ENCODE data around the gene NUDCD3.

Gene NUDCD3

DNA sequence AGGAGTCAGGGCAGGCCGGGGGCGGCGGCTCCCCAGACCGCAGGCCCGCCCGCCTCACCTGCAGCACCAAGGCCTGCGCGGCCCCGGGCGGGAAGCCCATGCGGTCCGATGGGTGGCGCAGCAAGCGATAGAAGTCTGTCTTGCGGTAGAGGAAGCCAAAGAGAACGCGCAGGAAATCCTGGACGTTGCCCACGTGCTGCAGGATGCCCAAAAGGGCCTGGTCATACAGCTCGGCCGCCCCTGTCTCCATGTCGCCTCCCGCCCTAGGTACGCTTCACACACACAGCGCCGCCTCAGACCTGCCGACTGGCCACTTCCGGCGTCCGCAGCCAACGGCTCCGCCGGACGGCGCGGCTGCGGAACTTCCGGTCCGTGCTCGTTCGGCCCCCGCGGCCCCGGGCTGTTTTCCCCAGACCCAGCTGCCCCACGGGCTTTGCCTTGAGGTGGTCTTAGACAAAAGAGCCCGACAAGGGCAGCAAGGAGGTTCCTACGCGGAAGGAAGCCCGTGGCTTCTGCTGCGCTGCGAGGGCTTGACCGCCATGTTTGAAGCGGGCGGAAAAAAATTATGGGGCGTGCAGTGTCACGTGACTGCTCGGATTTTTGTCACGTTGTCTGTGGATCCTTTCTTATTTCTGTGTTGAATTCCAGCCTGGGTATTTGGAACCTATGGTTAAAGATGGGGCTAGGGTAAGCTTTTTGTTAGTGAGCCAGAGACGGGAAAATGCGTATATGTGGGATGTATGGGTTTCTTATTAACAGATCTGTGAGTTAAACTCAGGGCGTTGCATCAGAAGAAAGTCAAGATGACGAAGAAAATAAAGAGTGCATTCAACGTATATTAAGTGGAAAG, at the start of gene NUDCD3:
NUDCD3 (minus strand) TSS at position 308 of the 850 bp plus-strand sequence; CDS start at position 250, 58 bp downstream.
- Histone ChIP-seq H3K9me3 (ENCODE audit: low read depth, low read length) (no peaks in the 10 kb centered on the region), H3K4me3 (peak within 1 kb of the TSS; percentile 89), H3K36me3 (ENCODE audit: insufficient read depth, low read length) (peaks cover 7% of the 10 kb centered on the region; the same call in 1 of the 2 replicates), H3K9ac (ENCODE audit: insufficient read length) (peak within 1 kb of the TSS; percentile 96), H3K27ac (peak within 1 kb of the TSS; percentile 89)
- peak; percentile 65 for DNase-seq (ENCODE audit: low read depth, low spot score)
- TF ChIP-seq EZH2 (IDR thresholded peaks at IDR 0.05), result no peak
- peak; percentile 52 for TF ChIP-seq POLR2AphosphoS5 (IDR thresholded peaks at IDR 0.05; ENCODE audit: borderline replicate concordance, low read depth, low read length)

DNA sequence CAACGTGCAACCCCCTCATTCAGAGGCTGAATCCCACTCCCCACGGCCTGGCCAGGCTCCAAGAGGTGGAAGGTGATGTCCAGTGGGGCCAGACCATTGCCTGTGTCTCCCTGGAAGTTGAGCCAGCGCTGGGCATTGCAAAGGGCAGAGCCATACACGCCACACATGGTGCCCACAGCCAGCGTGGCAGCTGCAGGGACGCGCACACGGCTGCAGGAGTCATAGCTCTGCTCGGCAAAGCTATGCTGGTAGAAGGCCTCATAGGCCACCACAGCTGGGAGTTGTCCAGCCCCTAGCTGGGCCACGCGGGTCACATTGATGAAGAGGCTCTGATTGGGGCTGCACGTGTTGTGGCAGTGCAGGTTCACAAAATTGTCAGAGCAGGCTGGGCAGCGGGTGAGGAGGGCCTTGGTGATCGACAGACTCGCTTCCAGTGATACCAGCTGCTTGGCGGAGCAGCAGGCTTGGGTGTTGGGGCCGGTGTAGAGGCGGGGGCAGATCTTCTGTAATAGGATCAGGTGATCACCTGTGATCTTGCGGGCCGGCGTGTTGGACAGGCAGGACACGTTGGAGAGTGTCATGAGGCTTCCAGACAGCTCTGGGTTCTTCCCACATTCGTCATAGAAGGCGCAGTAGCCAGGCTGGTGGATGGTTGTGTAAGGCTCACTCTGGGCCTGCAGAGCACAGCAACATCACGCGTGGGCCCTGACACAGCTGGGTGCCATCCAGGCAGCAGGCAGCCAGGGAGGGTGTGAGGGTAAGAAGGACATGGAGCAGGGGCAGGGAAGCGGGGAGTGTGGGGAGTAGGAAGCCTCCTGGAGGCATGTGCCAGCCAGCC, 49.4 kb upstream of the NUDCD3 start:
- no peak for DNase-seq (ENCODE audit: low read depth, low spot score)
- Histone ChIP-seq H3K9ac (ENCODE audit: insufficient read length) (no peak overlapping the region), H3K9me3 (ENCODE audit: low read depth, low read length) (no peaks in the 10 kb centered on the region), H3K36me3 (ENCODE audit: insufficient read depth, low read length) (no peaks in the 10 kb centered on the region), H3K4me3 (no peak overlapping the region), H3K27ac (no peak overlapping the region)
- TF ChIP-seq FOXP2 (optimal IDR thresholded peaks at IDR 0.05; ENCODE audit: control extremely low read depth, extremely low read length, insufficient read depth), result no peak
- TF ChIP-seq EZH2 (IDR thresholded peaks at IDR 0.05), result no peak
- no peak for TF ChIP-seq POLR2AphosphoS5 (IDR thresholded peaks at IDR 0.05; ENCODE audit: borderline replicate concordance, low read depth, low read length)

DNA sequence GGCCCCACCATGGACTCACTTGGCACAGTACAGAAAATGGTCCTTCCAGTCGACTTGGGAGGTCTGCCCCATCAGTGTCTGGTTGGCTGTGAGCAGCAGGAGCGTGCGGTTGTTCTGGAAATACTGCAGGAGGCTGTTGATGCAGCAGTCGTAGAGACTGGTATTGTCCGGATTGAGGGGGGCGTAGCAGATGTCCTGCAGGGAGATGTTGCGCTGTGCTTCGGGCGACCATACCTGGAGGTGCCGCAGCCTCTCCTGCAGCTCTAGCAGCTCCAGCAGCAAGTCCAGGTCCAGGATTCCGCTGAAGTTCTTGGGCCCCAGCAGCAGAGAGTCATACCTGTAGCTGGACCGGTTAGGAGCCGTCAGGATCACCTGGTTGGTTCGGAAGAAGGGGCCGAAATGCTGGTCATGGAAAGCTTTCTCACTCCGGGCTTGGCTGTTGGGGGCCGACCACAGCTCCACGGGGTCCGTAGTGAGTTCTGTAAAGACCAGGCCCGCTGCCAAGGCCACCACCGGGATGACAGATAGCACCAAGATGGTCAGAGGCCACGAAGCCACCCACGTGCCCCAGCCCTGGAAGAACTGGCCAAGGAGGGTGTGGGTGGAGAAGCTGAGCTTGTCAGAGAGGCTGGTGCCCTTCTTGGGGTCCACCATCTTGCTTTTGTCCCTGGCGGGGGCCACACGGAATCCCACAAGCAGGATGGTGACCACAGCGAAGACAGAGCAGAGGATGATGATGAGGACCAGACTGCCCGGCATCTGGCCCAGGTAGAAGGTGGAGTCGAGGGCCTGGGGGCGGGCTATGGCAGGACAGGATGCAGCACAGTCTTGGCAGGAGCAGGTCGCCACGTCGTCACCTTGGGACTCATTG, 48.6 kb upstream of the NUDCD3 start:
- Histone ChIP-seq H3K27ac (no peak overlapping the region), H3K4me3 (no peak overlapping the region), H3K9ac (ENCODE audit: insufficient read length) (no peak overlapping the region), H3K36me3 (ENCODE audit: insufficient read depth, low read length) (no peaks in the 10 kb centered on the region), H3K9me3 (ENCODE audit: low read depth, low read length) (no peaks in the 10 kb centered on the region)
- TF ChIP-seq FOXP2 (optimal IDR thresholded peaks at IDR 0.05; ENCODE audit: control extremely low read depth, extremely low read length, insufficient read depth) (no peak), POLR2AphosphoS5 (IDR thresholded peaks at IDR 0.05; ENCODE audit: borderline replicate concordance, low read depth, low read length) (no peak), EZH2 (IDR thresholded peaks at IDR 0.05) (no peak)
- no peak for DNase-seq (ENCODE audit: low read depth, low spot score)

DNA sequence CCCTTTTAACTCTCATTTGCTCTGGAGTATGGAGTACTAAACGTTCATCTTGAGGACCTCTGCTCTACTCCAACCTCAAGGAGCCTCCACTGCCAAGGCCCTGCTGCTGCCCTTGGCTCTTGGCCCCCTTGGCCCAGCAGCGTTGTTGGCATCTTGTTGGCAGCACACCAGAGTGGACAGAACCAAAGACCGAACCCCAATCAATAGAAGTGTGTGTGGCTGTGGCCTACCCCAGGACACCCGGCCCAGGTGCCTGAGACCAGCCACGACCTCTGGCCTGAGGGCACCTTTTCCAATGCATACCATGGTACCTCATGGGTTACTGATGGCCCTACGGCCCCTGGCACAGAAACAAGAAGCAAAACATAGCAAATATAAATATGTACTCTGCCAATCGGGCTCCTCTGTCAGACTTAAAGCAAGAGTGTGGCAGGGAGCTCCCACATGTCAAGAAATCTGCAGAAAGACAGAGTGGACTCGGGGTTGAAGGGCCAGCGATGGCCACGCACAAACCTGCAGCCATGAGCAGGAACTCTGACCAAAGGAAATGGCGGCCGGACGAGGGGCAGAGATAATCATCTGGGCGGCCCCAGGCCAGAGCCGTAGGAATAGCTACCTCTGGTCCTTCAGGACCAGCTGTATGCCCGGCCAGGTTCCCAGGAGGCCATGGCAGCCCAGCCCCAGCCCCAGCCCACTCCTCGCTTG, 47.8 kb upstream of the NUDCD3 start:
- H3K4me3 ChIP-seq, result no peak overlapping the region

DNA sequence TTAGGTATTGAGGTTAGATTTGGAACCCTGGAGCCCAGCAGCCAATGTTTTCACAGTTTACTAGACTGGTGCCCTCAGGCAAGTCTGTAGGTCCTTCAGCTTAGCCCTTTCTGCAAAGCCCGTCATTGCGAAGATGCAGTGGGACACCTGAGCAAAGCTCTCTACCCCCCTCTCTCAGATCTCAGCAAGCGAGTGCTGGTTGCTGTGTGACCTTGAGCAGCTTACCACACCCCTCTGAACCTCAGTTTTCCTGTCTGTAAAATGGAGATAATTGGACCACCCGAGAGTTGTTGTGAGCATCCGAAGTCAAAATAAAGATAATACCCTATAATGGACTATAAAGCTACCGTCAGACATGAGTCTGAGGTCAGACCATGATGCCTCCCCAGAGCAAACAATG, 47.0 kb upstream of the NUDCD3 start:
- H3K4me3 ChIP-seq, result no peak overlapping the region
- no peak for DNase-seq (ENCODE audit: low read depth, low spot score)
- H3K36me3 ChIP-seq (ENCODE audit: insufficient read depth, low read length), result no peaks in the 10 kb centered on the region
- H3K9ac ChIP-seq (ENCODE audit: insufficient read length), result no peak overlapping the region
- no peaks in the 10 kb centered on the region for H3K9me3 ChIP-seq (ENCODE audit: low read depth, low read length)
- no peak overlapping the region for H3K27ac ChIP-seq
- TF ChIP-seq EZH2 (IDR thresholded peaks at IDR 0.05) (no peak), POLR2AphosphoS5 (IDR thresholded peaks at IDR 0.05; ENCODE audit: borderline replicate concordance, low read depth, low read length) (no peak), FOXP2 (optimal IDR thresholded peaks at IDR 0.05; ENCODE audit: control extremely low read depth, extremely low read length, insufficient read depth) (no peak)

More for the DNA sequence above, 47.8 kb upstream of the NUDCD3 start:
- Histone ChIP-seq H3K27ac (no peak overlapping the region), H3K9me3 (ENCODE audit: low read depth, low read length) (no peaks in the 10 kb centered on the region), H3K9ac (ENCODE audit: insufficient read length) (no peak overlapping the region), H3K36me3 (ENCODE audit: insufficient read depth, low read length) (no peaks in the 10 kb centered on the region)
- no peak for DNase-seq (ENCODE audit: low read depth, low spot score)
- no peak for TF ChIP-seq FOXP2 (optimal IDR thresholded peaks at IDR 0.05; ENCODE audit: control extremely low read depth, extremely low read length, insufficient read depth)
- no peak for TF ChIP-seq EZH2 (IDR thresholded peaks at IDR 0.05)
- TF ChIP-seq POLR2AphosphoS5 (IDR thresholded peaks at IDR 0.05; ENCODE audit: borderline replicate concordance, low read depth, low read length), result no peak

DNA sequence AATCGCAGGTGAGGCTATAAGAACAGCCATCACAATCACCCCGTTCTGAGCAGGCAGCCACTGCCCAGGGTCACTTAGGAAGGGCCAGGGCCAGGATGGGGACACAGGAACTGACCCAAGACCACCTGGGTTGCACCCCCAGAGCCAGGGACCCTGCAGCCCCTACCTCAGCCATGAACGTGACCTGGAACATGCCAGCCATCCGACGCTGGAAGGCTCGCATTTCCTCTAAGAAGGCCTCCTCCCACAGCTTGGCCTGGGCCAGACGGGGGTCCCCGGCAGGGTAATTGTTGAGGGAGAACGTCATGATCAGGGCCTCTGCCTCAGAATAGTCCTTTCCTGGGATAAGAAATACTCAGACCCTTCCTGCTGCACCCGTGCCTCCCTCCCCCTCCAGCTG, 45.6 kb upstream of the NUDCD3 start:
- H3K9ac ChIP-seq (ENCODE audit: insufficient read length), result no peak overlapping the region
- no peaks in the 10 kb centered on the region for H3K9me3 ChIP-seq (ENCODE audit: low read depth, low read length)
- no peak overlapping the region for H3K27ac ChIP-seq
- DNase-seq (ENCODE audit: low read depth, low spot score), result no peak
- no peak for TF ChIP-seq FOXP2 (optimal IDR thresholded peaks at IDR 0.05; ENCODE audit: control extremely low read depth, extremely low read length, insufficient read depth)
- no peak for TF ChIP-seq POLR2AphosphoS5 (IDR thresholded peaks at IDR 0.05; ENCODE audit: borderline replicate concordance, low read depth, low read length)
- TF ChIP-seq EZH2 (IDR thresholded peaks at IDR 0.05), result no peak
- H3K36me3 ChIP-seq (ENCODE audit: insufficient read depth, low read length), result no peaks in the 10 kb centered on the region
- H3K4me3 ChIP-seq, result no peak overlapping the region

DNA sequence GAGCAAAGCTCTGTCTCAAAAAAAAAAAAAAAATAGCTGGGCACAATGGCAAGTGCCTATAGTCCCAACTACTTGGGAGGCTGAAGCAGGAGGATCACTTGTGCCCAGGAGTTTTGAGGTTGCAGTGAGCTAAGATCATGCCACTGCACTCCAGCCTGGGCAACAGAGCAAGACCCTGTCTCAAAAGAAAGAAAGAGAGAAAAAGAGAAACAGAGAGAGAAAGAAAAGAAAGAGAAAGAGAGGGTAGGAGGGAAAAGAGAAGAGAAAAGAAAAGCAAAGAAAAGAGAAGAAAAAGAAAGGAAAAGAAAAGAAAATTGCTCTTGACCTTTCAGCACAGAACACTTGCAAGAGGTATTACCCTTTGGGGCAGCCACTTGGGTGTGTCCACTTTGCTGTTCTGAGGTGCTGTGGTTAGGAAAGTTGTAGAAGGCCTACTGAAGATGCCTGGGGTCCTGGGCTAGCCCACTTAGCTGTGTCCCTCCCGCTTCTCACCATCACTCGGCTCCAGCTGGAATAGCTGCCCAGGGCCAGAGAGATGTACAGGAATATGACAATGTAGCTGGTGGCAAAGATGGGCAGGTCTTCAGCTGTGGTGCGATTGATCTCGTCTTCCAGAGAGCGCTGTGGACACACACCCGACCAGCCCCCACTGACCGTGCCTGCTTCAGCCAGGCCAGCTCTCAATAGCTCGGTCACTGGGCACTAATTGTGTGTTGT, 45.0 kb upstream of the NUDCD3 start:
- no peak overlapping the region for H3K4me3 ChIP-seq
- H3K9ac ChIP-seq (ENCODE audit: insufficient read length), result no peak overlapping the region
- TF ChIP-seq POLR2AphosphoS5 (IDR thresholded peaks at IDR 0.05; ENCODE audit: borderline replicate concordance, low read depth, low read length), result no peak
- TF ChIP-seq FOXP2 (optimal IDR thresholded peaks at IDR 0.05; ENCODE audit: control extremely low read depth, extremely low read length, insufficient read depth), result no peak
- no peak for TF ChIP-seq EZH2 (IDR thresholded peaks at IDR 0.05)
- no peak overlapping the region for H3K27ac ChIP-seq
- DNase-seq (ENCODE audit: low read depth, low spot score), result no peak
- H3K9me3 ChIP-seq (ENCODE audit: low read depth, low read length), result no peaks in the 10 kb centered on the region
- no peaks in the 10 kb centered on the region for H3K36me3 ChIP-seq (ENCODE audit: insufficient read depth, low read length)
